ENCODE results near the gene LDLRAP1. TPM values are rescaled to one million over a fixed set of nuclear protein-coding genes. Genes with fewer than 3 reads are reported as not detected.
"Not testable (repeated sequence)": the region's sequence is repeated elsewhere in the genome, so short reads cannot be mapped to it uniquely, and the experiment has no call there.

LDLRAP1 gene
- total RNA-seq, 2 donors from 2014 or later, result 9.5 to 10.3 TPM

DNA sequence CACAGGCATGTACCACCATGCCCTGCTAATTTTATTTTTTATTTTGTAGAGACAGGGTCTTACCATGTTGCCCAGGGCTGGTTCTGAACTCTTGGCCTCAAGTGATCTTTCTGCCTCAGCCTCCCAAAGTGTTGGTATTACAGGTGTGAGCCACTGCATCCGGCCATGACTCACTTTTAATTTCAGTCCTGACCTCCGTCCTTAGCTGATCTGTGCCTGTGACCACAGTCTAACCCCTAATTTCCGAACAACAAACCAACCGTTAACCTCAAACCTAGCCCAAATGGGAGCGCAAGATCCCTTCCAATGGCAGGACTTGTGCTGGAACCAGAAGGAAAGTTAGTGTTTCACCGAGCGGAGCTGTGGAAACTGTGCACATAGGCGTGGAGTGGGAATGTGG is 43.9 kb downstream of the LDLRAP1 start:
- DNase-seq, result no peak
- intact Hi-C loops (cut with DNase I), result no loop called here
- ATAC-seq, result no peak

- ATAC-seq; intact Hi-C loops (cut with DNase I); DNase-seq: not testable (repeated sequence)
These were observed 44.8 kb downstream of the LDLRAP1 start for GRCh38 chr1:25588224-25588623.

GRCh38 chr1:25588786-25589185 is 45.4 kb downstream of the LDLRAP1 start:
- DNase-seq; intact Hi-C loops (cut with DNase I); ATAC-seq: not testable (repeated sequence)

DNA sequence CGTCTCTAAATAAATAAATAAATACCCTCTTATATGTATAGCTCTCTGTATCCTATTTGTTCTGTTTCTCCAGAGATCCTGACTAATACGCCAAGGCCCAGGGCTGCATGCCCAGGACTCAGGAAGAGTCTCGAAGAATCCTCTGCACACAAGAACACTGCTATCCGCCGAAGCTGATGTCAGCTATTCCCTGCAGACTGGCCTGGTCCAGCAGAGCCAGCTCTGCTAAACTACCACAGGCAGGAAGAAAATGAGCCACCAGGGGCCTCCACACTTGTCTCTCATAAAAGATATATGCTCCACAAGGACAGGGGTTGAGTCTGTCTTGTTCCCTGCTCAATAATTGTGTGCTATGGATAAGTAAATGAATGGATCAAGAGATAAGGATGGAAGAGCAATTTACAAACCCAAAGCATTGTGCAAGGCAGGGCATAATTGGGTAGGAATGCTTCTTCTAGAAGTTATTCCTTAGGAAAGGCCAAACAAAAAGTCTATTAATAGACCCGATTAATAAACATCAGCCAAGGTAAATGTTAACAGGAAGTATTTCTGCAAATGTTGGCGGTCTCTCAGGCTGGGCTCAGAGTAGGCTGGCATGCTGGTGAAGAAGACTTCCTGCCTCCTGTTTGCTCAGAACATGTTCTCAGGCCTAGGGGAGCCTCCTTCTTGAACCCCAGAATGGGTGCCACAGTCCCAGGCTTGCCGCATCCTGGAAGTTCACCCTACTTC is 46.9 kb downstream of the LDLRAP1 start:
- DNase-seq, result peak; percentile 44
- intact Hi-C loops (cut with DNase I), result no loop called here
- peak; percentile 78 to 80 for ATAC-seq

GRCh38 chr1:25593861-25594260 is 50.5 kb downstream of the LDLRAP1 start:
- ATAC-seq (no peak), DNase-seq (no peak)
- intact Hi-C loops (cut with DNase I), result no loop called here

- intact Hi-C loops (cut with DNase I), result no loop called here
- DNase-seq (no peak), ATAC-seq (no peak)
These were observed 51.6 kb downstream of the LDLRAP1 start for GRCh38 chr1:25594971-25595370.

- DNase-seq; intact Hi-C loops (cut with DNase I): not testable (repeated sequence)
These were observed 53.2 kb downstream of the LDLRAP1 start for GRCh38 chr1:25596641-25597040.

DNA sequence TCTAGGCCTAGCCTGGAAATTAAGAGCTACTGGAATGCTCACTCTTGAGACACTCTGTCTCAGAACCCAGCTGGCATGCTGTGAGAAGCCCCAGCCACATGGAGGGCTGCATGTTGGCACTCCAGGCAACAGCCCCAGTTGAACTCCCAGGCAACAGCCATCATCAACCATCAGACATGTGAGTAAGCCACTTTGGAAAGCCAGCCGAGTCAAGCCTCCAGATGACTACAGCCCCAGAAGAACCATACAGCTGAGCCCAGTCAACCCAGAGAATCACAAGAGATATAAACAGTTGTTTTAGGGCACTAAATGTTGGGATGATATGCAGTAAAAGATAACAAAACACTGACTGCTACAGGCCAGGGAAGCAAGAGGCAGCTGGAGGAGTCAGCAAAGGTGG is 55.5 kb downstream of the LDLRAP1 start:
- intact Hi-C loops (cut with DNase I), result no loop called here
- DNase-seq (no peak), ATAC-seq (no peak)

More at GRCh38 chr1:25596641-25597040, 53.2 kb downstream of the LDLRAP1 start:
- not testable (repeated sequence) for ATAC-seq

DNA sequence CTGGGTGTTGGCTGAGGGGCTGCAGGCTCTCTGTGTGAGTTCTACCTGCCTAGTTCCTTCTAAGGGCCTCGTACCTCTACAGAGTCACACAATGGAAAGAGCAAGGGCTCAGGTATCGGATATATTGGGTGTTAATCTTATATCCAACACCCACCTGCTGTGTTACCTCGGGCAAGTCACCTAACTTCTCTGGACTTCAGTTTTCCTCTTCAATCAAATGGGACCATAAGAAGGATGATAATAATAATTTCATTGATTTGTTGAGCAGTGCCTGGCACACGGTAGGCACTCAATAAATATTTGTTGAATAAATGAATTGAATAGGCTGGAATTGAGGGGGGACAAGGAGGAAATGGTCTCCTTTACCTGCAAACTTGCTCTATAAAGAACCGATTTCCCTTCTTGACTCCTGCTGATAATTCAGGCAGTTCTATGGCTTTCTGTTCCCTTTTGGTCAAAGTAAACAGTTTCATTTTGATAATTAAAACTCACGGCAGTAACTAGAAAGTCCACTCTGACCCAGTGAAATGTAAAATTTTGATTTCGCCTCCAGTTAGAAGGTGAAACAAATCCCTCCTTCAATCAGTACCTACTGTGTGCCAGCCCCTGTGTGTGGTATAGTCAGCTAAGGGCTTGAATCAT is 56.7 kb downstream of the LDLRAP1 start:
- ATAC-seq, result no peak
- no peak for DNase-seq
- intact Hi-C loops (cut with DNase I), result no loop called here

DNA sequence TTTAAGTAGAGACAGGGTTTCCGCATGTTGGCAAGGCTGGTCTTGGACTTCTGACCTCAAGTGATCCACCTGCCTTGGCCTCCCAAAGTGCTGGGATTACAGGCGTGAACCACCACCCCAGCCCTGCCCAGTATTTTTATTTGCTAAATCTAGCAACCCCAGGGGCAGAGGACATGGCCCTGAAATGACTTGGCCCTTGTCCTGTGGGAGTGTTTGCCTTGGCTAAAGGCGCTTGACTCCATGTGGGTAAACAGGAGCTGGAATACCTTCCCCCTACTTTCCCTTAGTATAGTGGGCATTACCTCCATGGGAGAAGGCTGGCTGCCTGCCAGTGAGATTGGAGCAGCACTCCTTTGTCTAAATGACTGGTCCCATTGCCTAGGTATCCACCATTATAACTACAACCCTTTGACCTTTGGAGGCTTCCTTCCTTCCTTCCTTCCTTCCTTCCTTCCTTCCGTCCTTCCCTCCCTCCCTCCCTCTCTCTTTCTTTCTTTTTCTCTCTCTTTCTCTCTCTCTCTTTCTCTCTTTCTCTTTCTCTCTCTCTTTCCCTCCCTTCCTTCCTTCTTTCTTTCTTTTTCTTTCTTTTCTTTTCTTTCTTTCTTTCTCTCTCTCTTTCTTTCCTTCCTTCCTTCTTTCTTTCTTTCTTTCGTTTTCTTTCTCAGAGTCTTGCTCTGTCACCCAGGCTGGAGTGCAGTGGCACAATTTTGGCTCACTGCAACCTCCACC is 57.7 kb downstream of the LDLRAP1 start:
- ATAC-seq; DNase-seq; intact Hi-C loops (cut with DNase I): not testable (repeated sequence)

DNA sequence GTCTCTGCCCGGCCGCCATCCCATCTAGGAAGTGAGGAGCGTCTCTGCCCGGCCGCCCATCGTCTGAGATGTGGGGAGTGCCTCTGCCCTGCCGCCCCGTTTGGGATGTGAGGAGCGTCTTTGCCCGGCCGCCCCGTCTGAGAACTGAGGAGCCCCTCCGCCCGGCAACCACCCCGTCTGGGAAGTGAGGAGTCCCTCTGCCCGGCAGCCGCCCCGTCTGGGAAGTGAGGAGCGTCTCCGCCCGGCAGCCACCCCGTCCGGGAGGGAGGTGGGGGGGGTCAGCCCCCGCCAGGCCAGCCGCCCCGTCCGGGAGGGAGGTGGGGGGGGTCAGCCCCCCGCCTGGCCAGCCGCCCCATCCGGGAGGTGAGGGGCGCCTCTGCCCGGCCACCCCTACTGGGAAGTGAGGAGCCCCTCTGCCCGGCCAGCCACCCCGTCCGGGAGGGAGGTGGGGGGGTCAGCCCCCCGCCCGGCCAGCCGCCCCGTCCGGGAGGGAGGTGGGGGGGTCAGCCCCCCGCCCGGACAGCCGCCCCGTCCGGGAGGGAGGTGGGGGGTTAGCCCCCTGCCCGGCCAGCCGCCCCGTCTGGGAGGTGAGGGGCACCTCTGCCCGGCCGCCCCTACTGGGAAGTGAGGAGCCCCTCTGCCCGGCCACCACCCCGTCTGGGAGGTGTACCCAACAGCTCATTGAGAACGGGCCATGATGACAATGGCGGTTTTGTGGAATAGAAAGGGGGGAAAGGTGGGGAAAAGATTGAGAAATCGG is 60.6 kb downstream of the LDLRAP1 start:
- intact Hi-C loops (cut with DNase I); DNase-seq; ATAC-seq: not testable (repeated sequence)

DNA sequence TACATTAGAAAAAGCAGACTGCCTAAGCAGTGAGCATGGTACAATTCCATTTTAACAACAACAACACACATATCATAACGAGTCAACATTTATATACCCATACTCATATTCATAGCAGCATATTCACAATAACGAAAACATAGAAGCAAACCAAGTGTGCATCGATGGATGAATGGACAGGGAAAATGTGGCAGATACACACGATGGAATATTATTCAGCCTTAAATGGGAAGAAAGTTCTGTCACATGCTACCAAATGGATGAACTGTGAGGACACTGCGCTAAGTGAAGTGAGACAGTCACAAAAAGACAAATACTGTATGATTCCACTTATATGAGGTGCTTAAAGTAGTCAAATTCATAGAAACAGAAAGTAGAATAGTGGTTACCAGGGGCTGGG is 63.7 kb downstream of the LDLRAP1 start:
- intact Hi-C loops (cut with DNase I), result loop anchor here in 1 of 2 donors (5.0 kb wide), 1 partner anchor 190 kb away; no protein-coding TSS in a partner anchor

DNA sequence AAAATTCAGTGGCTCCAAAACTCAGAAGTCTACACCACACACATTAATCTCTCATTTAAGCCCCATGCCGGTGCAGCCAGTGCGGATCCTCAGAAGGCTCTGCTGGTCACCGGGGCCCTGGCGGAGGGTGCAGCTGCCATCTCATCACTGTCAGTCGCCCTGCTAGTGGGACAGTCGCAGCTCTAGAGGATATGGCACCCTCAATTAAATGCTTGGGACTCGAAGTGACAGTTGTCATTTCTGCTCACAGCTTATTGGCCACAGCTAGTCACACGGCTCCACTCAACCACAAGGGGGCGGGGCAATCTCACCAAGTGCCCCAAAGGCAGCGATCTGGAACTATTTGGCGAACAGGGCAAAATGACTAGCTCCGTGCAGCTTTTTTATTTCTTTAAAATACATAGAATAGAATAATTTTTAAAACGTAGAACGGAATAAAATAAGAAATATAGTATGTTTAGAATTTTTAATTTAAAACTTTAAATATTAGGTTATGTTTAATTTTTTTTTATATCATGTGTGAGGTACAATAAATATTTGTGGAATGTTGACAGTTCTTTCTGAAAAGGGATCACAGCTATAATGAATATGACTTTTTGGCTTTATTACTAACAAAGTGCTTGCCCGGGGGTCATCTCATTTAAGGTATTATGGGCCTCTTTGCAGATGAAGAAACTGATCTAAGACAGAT is 65.2 kb downstream of the LDLRAP1 start:
- ATAC-seq, result peak; percentile 90 to 95
- peak; percentile 90 for DNase-seq
- intact Hi-C loops (cut with DNase I), result loop anchor here (2.0 to 5.0 kb wide), 2 partner anchors 189 to 190 kb away; no protein-coding TSS in a partner anchor

More for the DNA sequence above, 63.7 kb downstream of the LDLRAP1 start:
- ATAC-seq (no peak), DNase-seq (no peak)

- no peak for DNase-seq
- ATAC-seq, result no peak
- intact Hi-C loops (cut with DNase I), result loop anchor here (2.0 to 5.0 kb wide), 2 partner anchors 187 to 189 kb away; no protein-coding TSS in a partner anchor
These were observed 66.5 kb downstream of the LDLRAP1 start for GRCh38 chr1:25609921-25610320.

DNA sequence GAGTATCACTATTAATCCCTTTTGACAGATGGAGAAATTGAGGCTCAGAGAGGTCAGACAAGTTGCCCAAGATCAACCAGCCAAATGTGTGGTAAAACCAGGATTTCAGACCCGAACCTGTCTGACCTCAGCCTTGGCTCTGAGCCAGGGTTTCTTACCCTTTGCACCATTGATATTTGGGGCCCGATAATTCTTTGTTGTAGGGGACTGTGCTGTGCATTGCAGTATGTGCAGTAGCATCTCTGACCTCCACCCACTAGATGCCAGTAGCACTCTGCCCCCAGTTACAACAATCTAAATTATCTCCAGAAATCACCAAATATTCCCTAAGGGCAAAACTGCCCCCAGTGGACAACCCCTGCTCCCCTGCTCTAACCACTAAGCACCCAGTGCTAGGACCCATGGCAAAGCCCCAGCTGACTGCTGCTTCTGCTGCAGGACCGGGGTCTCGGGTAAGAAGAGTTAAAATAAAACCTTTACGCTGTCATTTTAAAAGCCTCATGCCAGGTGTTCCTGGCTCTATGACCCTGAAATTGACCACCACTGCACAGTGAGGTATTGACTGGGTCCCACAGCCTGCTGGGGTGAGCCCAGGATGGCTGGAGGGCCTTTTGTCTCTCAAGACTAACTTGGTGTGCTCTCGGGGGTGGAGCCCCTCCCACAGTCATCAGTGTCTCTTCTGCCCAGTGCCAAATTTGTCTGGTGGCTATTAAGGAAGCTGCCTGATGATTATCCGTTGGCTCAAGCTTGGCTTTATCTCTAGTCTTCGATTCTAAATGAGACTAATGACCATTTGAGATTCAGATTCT is 67.6 kb downstream of the LDLRAP1 start:
- ATAC-seq, result peak in 1 of 2 donors; percentile 14
- DNase-seq, result no peak
- intact Hi-C loops (cut with DNase I), result no loop called here

GRCh38 chr1:25611843-25612242 is 68.4 kb downstream of the LDLRAP1 start:
- no peak for DNase-seq
- no peak for ATAC-seq
- intact Hi-C loops (cut with DNase I), result no loop called here

GRCh38 chr1:25612421-25612820 is 69.0 kb downstream of the LDLRAP1 start:
- DNase-seq (no peak), ATAC-seq (no peak)
- intact Hi-C loops (cut with DNase I), result no loop called here

DNA sequence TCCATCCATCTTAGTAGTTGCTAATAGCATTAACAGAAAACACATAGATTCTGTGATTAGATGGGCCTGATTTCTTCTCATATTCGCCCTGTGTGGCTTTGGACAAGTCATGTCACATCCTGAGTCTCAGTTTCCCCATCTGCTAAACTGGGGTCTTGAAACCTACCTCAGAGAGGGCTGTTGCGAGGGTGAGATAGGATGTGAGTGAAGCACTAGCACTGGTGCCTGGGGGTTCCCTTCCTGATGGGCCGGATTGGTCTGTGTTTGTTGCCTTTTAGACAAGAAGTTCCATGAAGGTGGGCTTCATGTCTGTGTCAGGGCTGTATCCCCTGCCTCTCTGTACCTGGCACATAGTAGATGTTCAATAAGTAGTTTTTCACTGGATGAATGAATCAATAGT is 69.7 kb downstream of the LDLRAP1 start:
- intact Hi-C loops (cut with DNase I), result no loop called here
- DNase-seq (no peak), ATAC-seq (no peak)

Data from left cardiac atrium (tissue), 4 donors.